Endothelial cell of umbilical vein (primary cell): ENCODE data around the gene PLA2G2E. TPM values are rescaled to one million over a fixed set of nuclear protein-coding genes. Genes with fewer than 3 reads are reported as not detected.

Experiments used
- BruUV-seq: library from RNA; stranded (reverse); fragments of 400-500 nt; replicated peaks from 2 replicates; lab custom pipeline; 2021; lab: Mats Ljungman, UMichigan
- CTCF ChIA-PET: fragments of 300-600, 350-600 bp; sonication (Branson Sonifier 250); formaldehyde crosslinking; loops from one replicate; lab custom pipeline; 2021; ENCODE audit warnings: antibody characterized with exemption, inconsistent platforms; lab: Charles Lee
- POLR2A ChIA-PET: fragments of 300-600, 350-600 bp; sonication (Branson Sonifier 250); formaldehyde crosslinking; loops from one replicate; lab custom pipeline; 2021; ENCODE audit warnings: antibody characterized with exemption, inconsistent platforms; lab: Charles Lee
- DNase-seq: peaks from one replicate; pipeline ENCODE4 v3.0.0-alpha.2; 2011; ENCODE audit warnings: low read depth, low spot score
- FAIRE-seq: peaks from 2 replicates; lab custom pipeline; 2011; peaks lifted over from hg19 to GRCh38; lab: Jason Lieb, UNC
- H2AFZ ChIP-seq: 2 replicates; pipeline ENCODE4 v1.6.0; 2012; ENCODE audit warnings: low read depth, low read length, control low read depth, inconsistent platforms
- H3K27ac ChIP-seq: 2 replicates; pipeline ENCODE4 v1.5.1; 2011; ENCODE audit warnings: low read depth, mild to moderate bottlenecking, control low read depth, low read length, moderate library complexity; ENCODE audit not compliant: insufficient read depth
- H3K27me3 ChIP-seq, 2 experiments: 2 replicates each; pipeline versions ENCODE4 v1.6.0 to v1.6.1; 2011; ENCODE audit warnings: low read length in 2 of 2, mixed read lengths in 1 of 2; ENCODE audit not compliant: control insufficient read depth in 2 of 2, insufficient read depth in 2 of 2
- H3K36me3 ChIP-seq, 2 experiments: 2 replicates in 1 of 2; 3 replicates in 1 of 2; pipeline ENCODE4 v1.5.1; 2011; ENCODE audit warnings: low read length in 2 of 2, mild to moderate bottlenecking in 1 of 2, moderate library complexity in 1 of 2; ENCODE audit not compliant: control insufficient read depth in 2 of 2, insufficient read depth in 2 of 2; ENCODE audit errors: extremely low read depth in 1 of 2
- H3K4me1 ChIP-seq: 3 replicates; pipeline ENCODE4 v1.5.1; 2011; ENCODE audit warnings: mild to moderate bottlenecking, low read length; ENCODE audit not compliant: control insufficient read depth, insufficient read depth; ENCODE audit errors: extremely low read depth
- H3K4me2 ChIP-seq: 2 replicates; pipeline ENCODE4 v1.6.1; 2011; ENCODE audit warnings: low read length, control low read depth, mixed read lengths; ENCODE audit not compliant: insufficient read depth
- H3K4me3 ChIP-seq, 3 experiments: fragments of 200-600 bp in 1 of 3; sonication (generic), shearing (Covaris generic) in 1 of 3; replicated peaks in 1 of 3; 2 replicates each; pipeline ENCODE4 v1.5.1; 2011 to 2016; ENCODE audit warnings: control low read depth in 3 of 3, low read length in 3 of 3, mild to moderate bottlenecking in 2 of 3, inconsistent platforms in 1 of 3, low read depth in 1 of 3, moderate library complexity in 1 of 3; ENCODE audit not compliant: insufficient read depth in 1 of 3
- H3K79me2 ChIP-seq: 2 replicates; pipeline ENCODE4 v1.6.0; 2012; ENCODE audit warnings: low read length, inconsistent platforms; ENCODE audit not compliant: control insufficient read depth, insufficient read depth
- H3K9ac ChIP-seq: replicated peaks from 2 replicates; pipeline ENCODE3; 2011; ENCODE audit warnings: low read length, control low read depth; ENCODE audit not compliant: insufficient read depth; ENCODE audit errors: extremely low read depth
- H3K9me1 ChIP-seq: replicated peaks from 3 replicates; pipeline ENCODE4 v1.6.0; 2011; ENCODE audit warnings: mild to moderate bottlenecking, low read length; ENCODE audit not compliant: control insufficient read depth, insufficient read depth; ENCODE audit errors: extremely low read depth
- H3K9me3 ChIP-seq: replicated peaks from 2 replicates; pipeline ENCODE4 v1.5.1; 2012; ENCODE audit warnings: low read length, inconsistent platforms; ENCODE audit not compliant: control insufficient read depth, insufficient read depth
- H4K20me1 ChIP-seq: replicated peaks from 2 replicates; pipeline ENCODE3; 2011; ENCODE audit warnings: mild to moderate bottlenecking, low read length; ENCODE audit not compliant: control insufficient read depth, insufficient read depth; ENCODE audit errors: extremely low read depth
- EZH2 ChIP-seq: IDR thresholded peaks from 2 replicates; pipeline ENCODE4 v1.6.1; 2012; ENCODE audit warnings: borderline replicate concordance, low read depth, mild to moderate bottlenecking, moderate library complexity, low read length, inconsistent platforms; ENCODE audit not compliant: severe bottlenecking
- FOS ChIP-seq: IDR thresholded peaks from 2 replicates; pipeline ENCODE4 v1.6.1; 2011; ENCODE audit warnings: mild to moderate bottlenecking, low read length, moderate library complexity, borderline replicate concordance; ENCODE audit not compliant: insufficient read depth
- GATA2 ChIP-seq: IDR thresholded peaks from 2 replicates; pipeline ENCODE4 v1.7.0; 2011; ENCODE audit warnings: low read depth, mild to moderate bottlenecking, moderate library complexity, mixed read lengths, low read length; ENCODE audit not compliant: insufficient read length, insufficient read depth
- JUN ChIP-seq: IDR thresholded peaks from 2 replicates; pipeline ENCODE4 v1.6.1; 2011; ENCODE audit warnings: borderline replicate concordance, low read depth; ENCODE audit not compliant: insufficient read length, insufficient read depth
- MAX ChIP-seq: IDR thresholded peaks from 2 replicates; pipeline ENCODE4 v1.6.1; 2011; ENCODE audit not compliant: insufficient read depth, insufficient read length
- MYC ChIP-seq: IDR thresholded peaks from one replicate; pipeline ENCODE4 v1.6.1; 2011; ENCODE audit warnings: mild to moderate bottlenecking, low read depth, low read length
- POLR2A ChIP-seq: IDR thresholded peaks from 2 replicates; pipeline ENCODE4 v1.6.1; 2012; ENCODE audit warnings: low read depth, mild to moderate bottlenecking, control low read depth, low read length
- POLR2AphosphoS5 ChIP-seq: IDR thresholded peaks from 2 replicates; pipeline ENCODE4 v1.6.1; 2012; ENCODE audit warnings: low read depth, mild to moderate bottlenecking, control low read depth, low read length, moderate library complexity; ENCODE audit not compliant: insufficient read depth
- dilution Hi-C: fragments of 300-500 bp; cut with MboI; formaldehyde crosslinking; loops from one replicate; pipeline ENCODE4 v1.15.0; 2019; ENCODE audit warnings: low sequenced_read_pairs; ENCODE audit not compliant: extremely low pct_ligation_motif_present
- intact Hi-C: fragments of 100-400 bp; cut with micrococcal nuclease; formaldehyde crosslinking; loops from one replicate; pipeline ENCODE4 v1.10.0; 2022
- polyA plus RNA-seq, 4 experiments: library from polyadenylated mRNA; depleted of rRNA in 3 of 4; stranded (reverse) in 3 of 4; unstranded in 1 of 4; fragments of >200 nt; gene quantifications; 2 replicates each; pipeline versions ENCODE4 v1.2.1 to v1.2.3, GENCODE V29; 2011 to 2012; ENCODE audit warnings: missing spikeins in 1 of 4
- total RNA-seq: library from RNA; stranded (reverse); gene quantifications from 2 replicates; pipeline ENCODE4 v1.2.3, GENCODE V29; 2021
- TF ChIP-seq, protein P1 (sequence below), 2 donors: IDR thresholded peaks; 1 replicate in 1 of 2; 2 replicates in 1 of 2; pipeline ENCODE4 v1.5.1; 2011; ENCODE audit warnings: low read length in 2 of 2, mild to moderate bottlenecking in 2 of 2, moderate library complexity in 2 of 2, control low read depth in 1 of 2, inconsistent platforms in 1 of 2, low read depth in 1 of 2; ENCODE audit not compliant: insufficient read depth in 1 of 2; ENCODE audit errors: extremely low read depth in 1 of 2

The PLA2G2E gene
- total and polyA plus RNA-seq, 2 donors (not counting 3 experiments of a cell fraction or from before 2014, with no cell fraction given), result not detected

- Histone ChIP-seq H3K36me3 (no peaks in the 10 kb centered on the region), H3K9me1 (no peaks in the 10 kb centered on the region), H3K4me3 (no peak overlapping the region), H3K27me3 (no peaks in the 10 kb centered on the region), H3K4me1 (peaks cover 31% of the 10 kb centered on the region), H3K79me2 (peaks cover 59% of the 10 kb centered on the region), H3K9ac (no peak overlapping the region), H3K9me3 (no peaks in the 10 kb centered on the region), H2AFZ (no peak overlapping the region), H3K27ac (no peak overlapping the region), H3K4me2 (no peak overlapping the region), H4K20me1 (peaks cover 5% of the 10 kb centered on the region)
- POLR2A ChIA-PET, result no interaction called here
- DNase-seq (no peak), FAIRE-seq (no peak)
- dilution Hi-C loops (no loop called here), intact Hi-C loops (loop anchor here (5.0 to 10.0 kb wide), 2 partner anchors 222 to 610 kb away; partner anchors contain the start of gene HTR6)
- no TSS peak for BruUV-seq
- CTCF ChIA-PET, result no interaction called here
- TF ChIP-seq, protein P1, sequence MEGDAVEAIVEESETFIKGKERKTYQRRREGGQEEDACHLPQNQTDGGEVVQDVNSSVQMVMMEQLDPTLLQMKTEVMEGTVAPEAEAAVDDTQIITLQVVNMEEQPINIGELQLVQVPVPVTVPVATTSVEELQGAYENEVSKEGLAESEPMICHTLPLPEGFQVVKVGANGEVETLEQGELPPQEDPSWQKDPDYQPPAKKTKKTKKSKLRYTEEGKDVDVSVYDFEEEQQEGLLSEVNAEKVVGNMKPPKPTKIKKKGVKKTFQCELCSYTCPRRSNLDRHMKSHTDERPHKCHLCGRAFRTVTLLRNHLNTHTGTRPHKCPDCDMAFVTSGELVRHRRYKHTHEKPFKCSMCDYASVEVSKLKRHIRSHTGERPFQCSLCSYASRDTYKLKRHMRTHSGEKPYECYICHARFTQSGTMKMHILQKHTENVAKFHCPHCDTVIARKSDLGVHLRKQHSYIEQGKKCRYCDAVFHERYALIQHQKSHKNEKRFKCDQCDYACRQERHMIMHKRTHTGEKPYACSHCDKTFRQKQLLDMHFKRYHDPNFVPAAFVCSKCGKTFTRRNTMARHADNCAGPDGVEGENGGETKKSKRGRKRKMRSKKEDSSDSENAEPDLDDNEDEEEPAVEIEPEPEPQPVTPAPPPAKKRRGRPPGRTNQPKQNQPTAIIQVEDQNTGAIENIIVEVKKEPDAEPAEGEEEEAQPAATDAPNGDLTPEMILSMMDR (IDR thresholded peaks at IDR 0.05; ENCODE audit: extremely low read depth in 1 of 2, insufficient read depth in 1 of 2, low read depth in 1 of 2, low read length in 2 of 2), result no peak
- no peak for TF ChIP-seq POLR2A
- no peak for TF ChIP-seq MYC
- no peak for TF ChIP-seq GATA2
- no peak for TF ChIP-seq POLR2AphosphoS5
- no peak for TF ChIP-seq EZH2
- TF ChIP-seq FOS, result no peak
- TF ChIP-seq MAX, result no peak
- TF ChIP-seq JUN, result no peak
Observed at GRCh38 chr1:19884312-19884711, 39.1 kb downstream of the PLA2G2E start.
